ENCODE results near the gene PPP1R14B. TPM values are rescaled to one million over a fixed set of nuclear protein-coding genes. Genes with fewer than 3 reads are reported as not detected.

Gene PPP1R14B
- total RNA-seq, 1 experiment from 2014 or later, result 583 TPM

GRCh38 chr11:64245797-64246620 lies 734 bp downstream of the PPP1R14B start:
- ChIA-PET POLR2A (interaction anchor here (0.6 to 10.8 kb wide), 23 partner anchors 8 to 1699 kb away, joined by 3 to 122 read pairs (median 7); partner anchors contain the start of genes AHNAK, BAD, CATSPERZ and DNAJC4), CTCF (interaction anchor here (0.6 to 3.1 kb wide), 12 partner anchors 10 to 404 kb away, joined by 3 to 27 read pairs (median 3); partner anchors contain the start of genes CATSPERZ and ESRRA)
- peak; percentile 97 for DNase-seq (ENCODE audit: unreplicated experiment)
- intact Hi-C loops (cut with micrococcal nuclease), result loop anchor here (2.0 kb wide), 1 partner anchor 59 kb away; the partner anchor contains the start of gene ESRRA
- Mint-ChIP-seq H3K27ac (ENCODE audit: low read depth, unreplicated experiment) (peak overlapping the region; percentile 69), H3K4me3 (ENCODE audit: unreplicated experiment) (peak overlapping the region; percentile 93), H3K9me3 (ENCODE audit: unreplicated experiment) (no peaks in the 10 kb centered on the region), H3K36me3 (ENCODE audit: insufficient read depth, unreplicated experiment) (peaks cover 27% of the 10 kb centered on the region), H3K4me1 (ENCODE audit: insufficient read depth, unreplicated experiment) (peaks cover 15% of the 10 kb centered on the region), H3K27me3 (ENCODE audit: insufficient read depth, unreplicated experiment) (no peaks in the 10 kb centered on the region)
- no peak for TF ChIP-seq CTCF (IDR thresholded peaks at IDR 0.05; ENCODE audit: unreplicated experiment)
- BruUV-seq (replicated peaks), result TSS peak; percentile 45

DNA sequence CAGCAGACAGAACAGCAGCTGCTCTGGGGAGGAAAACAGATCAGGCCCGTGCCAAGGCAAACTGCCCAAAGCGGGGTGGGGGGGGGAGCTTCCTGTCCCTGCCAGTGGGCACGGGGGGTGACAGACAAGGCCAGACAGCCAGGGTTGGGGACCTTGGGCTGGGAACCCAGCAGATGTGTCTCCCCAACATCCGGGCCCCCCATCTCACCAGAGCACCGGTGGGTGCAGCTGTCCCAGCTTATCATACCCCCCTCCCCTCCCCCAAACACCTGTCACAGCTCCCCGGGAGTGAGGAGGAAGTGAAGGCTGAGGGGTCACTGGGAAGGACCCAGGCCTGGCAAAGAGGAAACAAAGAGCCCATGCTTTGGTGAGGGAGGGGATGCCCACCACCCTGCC lies 1.3 kb downstream of the PPP1R14B start:
- DNase-seq (ENCODE audit: unreplicated experiment), result peak; percentile 53
- H3K27ac Mint-ChIP-seq (ENCODE audit: low read depth, unreplicated experiment), result peak overlapping the region; percentile 69
- H3K4me1 Mint-ChIP-seq (ENCODE audit: insufficient read depth, unreplicated experiment), result peaks cover 16% of the 10 kb centered on the region
- ChIA-PET CTCF (interaction anchor here (0.6 to 3.1 kb wide), 11 partner anchors 10 to 404 kb away, joined by 3 to 27 read pairs (median 4); partner anchors contain the start of genes CATSPERZ, ESRRA and FERMT3), POLR2A (interaction anchor here (0.6 to 10.8 kb wide), 22 partner anchors 11 to 1698 kb away, joined by 3 to 122 read pairs (median 6); partner anchors contain the start of genes AHNAK, BAD, CATSPERZ and DNAJC4)
- H3K27me3 Mint-ChIP-seq (ENCODE audit: insufficient read depth, unreplicated experiment), result no peaks in the 10 kb centered on the region
- peak overlapping the region; percentile 93 for H3K4me3 Mint-ChIP-seq (ENCODE audit: unreplicated experiment)
- intact Hi-C loops (cut with micrococcal nuclease), result no loop called here
- no peak for TF ChIP-seq CTCF (IDR thresholded peaks at IDR 0.05; ENCODE audit: unreplicated experiment)
- peaks cover 27% of the 10 kb centered on the region for H3K36me3 Mint-ChIP-seq (ENCODE audit: insufficient read depth, unreplicated experiment)
- H3K9me3 Mint-ChIP-seq (ENCODE audit: unreplicated experiment), result no peaks in the 10 kb centered on the region
- no TSS peak for BruUV-seq (replicated peaks)

DNA sequence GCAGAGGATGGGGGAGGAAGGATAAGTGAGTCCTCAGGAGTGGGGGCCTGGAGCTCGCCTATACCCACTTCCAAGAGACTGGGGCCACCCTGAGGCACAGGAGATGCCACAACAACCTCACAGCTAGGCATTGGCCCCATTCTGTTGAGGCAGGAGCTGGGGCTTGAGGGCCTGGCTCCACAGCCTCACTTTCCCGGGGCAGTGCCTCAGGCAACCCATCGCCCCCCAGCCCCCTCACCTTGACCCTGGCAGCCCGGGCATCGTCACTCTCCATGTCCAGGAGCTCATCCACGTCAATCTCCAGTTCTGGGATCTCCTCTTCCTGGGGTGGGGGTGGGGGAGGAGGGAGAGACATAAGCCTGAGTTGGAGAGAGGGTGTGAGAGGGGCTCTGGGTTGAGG lies 1.8 kb downstream of the PPP1R14B start:
- H3K4me3 Mint-ChIP-seq (ENCODE audit: unreplicated experiment), result peak overlapping the region; percentile 93
- H3K27ac Mint-ChIP-seq (ENCODE audit: low read depth, unreplicated experiment), result peak overlapping the region; percentile 69
- DNase-seq (ENCODE audit: unreplicated experiment), result no peak
- no peaks in the 10 kb centered on the region for H3K9me3 Mint-ChIP-seq (ENCODE audit: unreplicated experiment)
- no peak for TF ChIP-seq CTCF (IDR thresholded peaks at IDR 0.05; ENCODE audit: unreplicated experiment)
- no peaks in the 10 kb centered on the region for H3K27me3 Mint-ChIP-seq (ENCODE audit: insufficient read depth, unreplicated experiment)
- peaks cover 31% of the 10 kb centered on the region for H3K36me3 Mint-ChIP-seq (ENCODE audit: insufficient read depth, unreplicated experiment)
- POLR2A ChIA-PET, result interaction anchor here (0.6 to 10.8 kb wide), 22 partner anchors 11 to 1698 kb away, joined by 3 to 122 read pairs (median 9); partner anchors contain the start of genes AHNAK, BAD, CATSPERZ and DNAJC4
- H3K4me1 Mint-ChIP-seq (ENCODE audit: insufficient read depth, unreplicated experiment), result peaks cover 20% of the 10 kb centered on the region
- CTCF ChIA-PET, result interaction anchor here (0.6 to 3.1 kb wide), 10 partner anchors 9 to 311 kb away, joined by 3 to 27 read pairs (median 4); partner anchors contain the start of genes CATSPERZ, ESRRA and FERMT3
- intact Hi-C loops (cut with micrococcal nuclease), result no loop called here
- BruUV-seq (replicated peaks), result no TSS peak

DNA sequence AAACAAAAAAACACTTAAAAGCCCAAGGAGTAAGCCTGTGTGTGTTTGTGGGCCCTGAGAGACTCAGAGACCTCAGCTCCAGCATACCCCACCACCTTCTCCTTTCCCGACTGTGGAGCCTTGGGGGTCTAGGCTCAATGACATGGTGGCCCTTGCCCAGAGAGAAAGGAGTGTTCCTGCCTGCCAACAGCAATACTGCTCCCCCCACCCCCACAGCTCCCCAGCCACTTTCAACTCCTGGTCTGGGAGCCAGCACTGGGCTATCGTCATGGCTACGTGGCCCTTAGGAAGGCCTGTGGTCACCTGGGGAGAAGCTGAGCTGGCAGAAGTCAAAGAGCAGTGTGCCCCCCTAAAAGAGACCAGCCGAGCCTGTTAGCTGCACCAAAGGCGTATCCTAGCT lies 2.6 kb downstream of the PPP1R14B start:
- no peak for DNase-seq (ENCODE audit: unreplicated experiment)
- TF ChIP-seq CTCF (IDR thresholded peaks at IDR 0.05; ENCODE audit: unreplicated experiment), result no peak
- intact Hi-C loops (cut with micrococcal nuclease), result no loop called here
- Mint-ChIP-seq H3K4me1 (ENCODE audit: insufficient read depth, unreplicated experiment) (peaks cover 25% of the 10 kb centered on the region), H3K9me3 (ENCODE audit: unreplicated experiment) (no peaks in the 10 kb centered on the region), H3K4me3 (ENCODE audit: unreplicated experiment) (peak overlapping the region; percentile 93), H3K27me3 (ENCODE audit: insufficient read depth, unreplicated experiment) (no peaks in the 10 kb centered on the region), H3K36me3 (ENCODE audit: insufficient read depth, unreplicated experiment) (peaks cover 37% of the 10 kb centered on the region), H3K27ac (ENCODE audit: low read depth, unreplicated experiment) (peak overlapping the region; percentile 70)
- CTCF ChIA-PET, result interaction anchor here (0.6 to 3.1 kb wide), 6 partner anchors 8 to 74 kb away, joined by 3 to 27 read pairs (median 8); partner anchors contain the start of genes CATSPERZ, ESRRA, FERMT3 and PLCB3
- POLR2A ChIA-PET, result interaction anchor here (0.6 to 10.8 kb wide), 8 partner anchors 13 to 1413 kb away, joined by 3 to 122 read pairs (median 16); partner anchors contain the start of genes CATSPERZ, DNAJC4, ESRRA and NUDT22
- no TSS peak for BruUV-seq (replicated peaks)

Measured in MCF 10A (cell line).